HL-60 (cell line): Measurements from ENCODE around the gene MFF.

Experiments used
- POLR2AphosphoS5 ChIP-seq: IDR thresholded peaks from 2 replicates; pipeline ENCODE4 v1.6.1; 2012; ENCODE audit warnings: low read depth
- REST ChIP-seq: IDR thresholded peaks from 2 replicates; pipeline ENCODE4 v1.6.1; 2012; ENCODE audit warnings: low read depth; ENCODE audit not compliant: insufficient replicate concordance
- TF ChIP-seq, protein P1 (sequence below): IDR thresholded peaks from one replicate; pipeline ENCODE4 v1.5.1; 2011; ENCODE audit warnings: low read length, control low read depth, inconsistent platforms; ENCODE audit not compliant: insufficient read depth

DNA sequence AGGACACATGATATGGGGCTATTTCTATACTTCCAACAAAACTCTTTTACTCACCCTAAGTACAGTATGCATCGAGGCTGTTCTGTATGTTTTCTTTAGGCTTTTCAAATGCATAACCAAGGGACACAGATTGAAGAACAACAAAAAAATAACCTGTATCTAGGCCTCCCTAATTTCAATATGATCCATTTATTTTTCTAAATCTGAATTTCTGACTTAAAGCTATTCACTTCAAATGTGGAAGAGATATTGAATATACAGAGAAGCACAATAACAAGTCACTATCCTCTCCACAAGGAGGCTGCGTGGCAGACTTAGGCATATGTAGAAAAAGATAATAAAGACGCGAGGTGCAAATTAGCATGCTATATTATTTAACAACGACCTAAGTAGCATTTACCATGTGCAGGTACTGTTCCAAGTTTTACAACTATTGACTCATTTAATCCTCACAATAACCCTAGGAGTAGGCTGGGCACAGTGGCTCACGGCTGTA lies 39.3 kb upstream of the MFF start:
- TF ChIP-seq, protein P1, sequence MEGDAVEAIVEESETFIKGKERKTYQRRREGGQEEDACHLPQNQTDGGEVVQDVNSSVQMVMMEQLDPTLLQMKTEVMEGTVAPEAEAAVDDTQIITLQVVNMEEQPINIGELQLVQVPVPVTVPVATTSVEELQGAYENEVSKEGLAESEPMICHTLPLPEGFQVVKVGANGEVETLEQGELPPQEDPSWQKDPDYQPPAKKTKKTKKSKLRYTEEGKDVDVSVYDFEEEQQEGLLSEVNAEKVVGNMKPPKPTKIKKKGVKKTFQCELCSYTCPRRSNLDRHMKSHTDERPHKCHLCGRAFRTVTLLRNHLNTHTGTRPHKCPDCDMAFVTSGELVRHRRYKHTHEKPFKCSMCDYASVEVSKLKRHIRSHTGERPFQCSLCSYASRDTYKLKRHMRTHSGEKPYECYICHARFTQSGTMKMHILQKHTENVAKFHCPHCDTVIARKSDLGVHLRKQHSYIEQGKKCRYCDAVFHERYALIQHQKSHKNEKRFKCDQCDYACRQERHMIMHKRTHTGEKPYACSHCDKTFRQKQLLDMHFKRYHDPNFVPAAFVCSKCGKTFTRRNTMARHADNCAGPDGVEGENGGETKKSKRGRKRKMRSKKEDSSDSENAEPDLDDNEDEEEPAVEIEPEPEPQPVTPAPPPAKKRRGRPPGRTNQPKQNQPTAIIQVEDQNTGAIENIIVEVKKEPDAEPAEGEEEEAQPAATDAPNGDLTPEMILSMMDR = no peak
- TF ChIP-seq POLR2AphosphoS5 (no peak), REST (no peak)
